ENCODE measurements around the gene RGL2. TPM values are rescaled to one million over a fixed set of nuclear protein-coding genes. Genes with fewer than 3 reads are reported as not detected.

Gene RGL2
- total and polyA plus RNA-seq, 2 of the 4 experiments (the other 2 are of a cell fraction) = 4.1 to 26.9 TPM

Small RNAs within 50 kb of the gene (microRNA-seq; reads per million reads assigned to microRNA genes)
- gene MIR6834 (ENCODE audit: unreplicated experiment) = not detected
- gene MIR6873 (ENCODE audit: unreplicated experiment) = not detected

Other genes with a start within 250 kb of the RGL2 start
- not detected in 2 replicates for gene HLA-DPA1, start 225.3 kb downstream of the RGL2 start, total RNA-seq (2012; rRNA removed)
- gene HLA-DPA1, start 225.3 kb downstream of the RGL2 start, polyA plus RNA-seq (2012; rRNA removed) = not detected in 2 replicates
- gene HLA-DPB1, start 223.0 kb downstream of the RGL2 start, total RNA-seq (2012; rRNA removed) = 5.8 and 7.7 TPM in 2 replicates
- 9.7 and 10.7 TPM in 2 replicates for gene HLA-DPB1, start 223.0 kb downstream of the RGL2 start, polyA plus RNA-seq (2012; rRNA removed)
- under 0.01 TPM in 2 replicates for gene COL11A2, start 106.5 kb downstream of the RGL2 start, total RNA-seq (2012; rRNA removed)
- 0.38 and 0.52 TPM in 2 replicates for gene COL11A2, start 106.5 kb downstream of the RGL2 start, polyA plus RNA-seq (2012; rRNA removed)
- 16.7 and 18.6 TPM in 2 replicates for gene RXRB, start 98.3 kb downstream of the RGL2 start, total RNA-seq (2012; rRNA removed)
- gene RXRB, start 98.3 kb downstream of the RGL2 start, polyA plus RNA-seq (2012; rRNA removed) = 46.9 and 53.7 TPM in 2 replicates
- gene SLC39A7, start 98.1 kb downstream of the RGL2 start, total RNA-seq (2012; rRNA removed) = 134 and 135 TPM in 2 replicates
- 196 and 208 TPM in 2 replicates for gene SLC39A7, start 98.1 kb downstream of the RGL2 start, polyA plus RNA-seq (2012; rRNA removed)
- gene HSD17B8, start 94.3 kb downstream of the RGL2 start, total RNA-seq (2012; rRNA removed) = 1.6 and 1.9 TPM in 2 replicates
- gene HSD17B8, start 94.3 kb downstream of the RGL2 start, polyA plus RNA-seq (2012; rRNA removed) = 3.4 and 4.3 TPM in 2 replicates
- gene RING1, start 90.4 kb downstream of the RGL2 start, total RNA-seq (2012; rRNA removed) = 14.9 and 16.4 TPM in 2 replicates
- 38.2 and 40.8 TPM in 2 replicates for gene RING1, start 90.4 kb downstream of the RGL2 start, polyA plus RNA-seq (2012; rRNA removed)
- gene VPS52, start 27.1 kb downstream of the RGL2 start, total RNA-seq (2012; rRNA removed) = 26.4 and 29.8 TPM in 2 replicates
- gene VPS52, start 27.1 kb downstream of the RGL2 start, polyA plus RNA-seq (2012; rRNA removed) = 54.6 and 57.8 TPM in 2 replicates
- gene RPS18, start 26.9 kb downstream of the RGL2 start, total RNA-seq (2012; rRNA removed) = 6,097 and 6,577 TPM in 2 replicates
- gene RPS18, start 26.9 kb downstream of the RGL2 start, polyA plus RNA-seq (2012; rRNA removed) = 8,417 and 8,876 TPM in 2 replicates
- 0.72 and 0.83 TPM in 2 replicates for gene B3GALT4, start 21.8 kb downstream of the RGL2 start, total RNA-seq (2012; rRNA removed)
- gene B3GALT4, start 21.8 kb downstream of the RGL2 start, polyA plus RNA-seq (2012; rRNA removed) = 0.49 and 0.70 TPM in 2 replicates
- 68.9 and 73.8 TPM in 2 replicates for gene WDR46, start 9.7 kb downstream of the RGL2 start, total RNA-seq (2012; rRNA removed)
- 81.6 and 88.0 TPM in 2 replicates for gene WDR46, start 9.7 kb downstream of the RGL2 start, polyA plus RNA-seq (2012; rRNA removed)
- 24.4 and 41.7 TPM in 2 replicates for gene PFDN6, start 9.3 kb downstream of the RGL2 start, total RNA-seq (2012; rRNA removed)
- gene PFDN6, start 9.3 kb downstream of the RGL2 start, polyA plus RNA-seq (2012; rRNA removed) = 76.5 and 92.1 TPM in 2 replicates
- gene TAPBP, start 15.1 kb upstream of the RGL2 start, total RNA-seq (2012; rRNA removed) = 12.5 and 13.1 TPM in 2 replicates
- 62.5 and 63.3 TPM in 2 replicates for gene TAPBP, start 15.1 kb upstream of the RGL2 start, polyA plus RNA-seq (2012; rRNA removed)
- gene ZBTB22, start 18.8 kb upstream of the RGL2 start, total RNA-seq (2012; rRNA removed) = 5.8 and 6.8 TPM in 2 replicates
- 12.7 and 13.0 TPM in 2 replicates for gene ZBTB22, start 18.8 kb upstream of the RGL2 start, polyA plus RNA-seq (2012; rRNA removed)
- 77.8 and 92.2 TPM in 2 replicates for gene DAXX, start 24.0 kb upstream of the RGL2 start, total RNA-seq (2012; rRNA removed)
- 75.9 and 87.2 TPM in 2 replicates for gene DAXX, start 24.0 kb upstream of the RGL2 start, polyA plus RNA-seq (2012; rRNA removed)
- gene KIFC1, start 92.9 kb upstream of the RGL2 start, total RNA-seq (2012; rRNA removed) = 33.9 and 35.3 TPM in 2 replicates
- gene KIFC1, start 92.9 kb upstream of the RGL2 start, polyA plus RNA-seq (2012; rRNA removed) = 40.6 and 41.9 TPM in 2 replicates
- gene PHF1, start 112.1 kb upstream of the RGL2 start, total RNA-seq (2012; rRNA removed) = 9.0 and 12.2 TPM in 2 replicates
- 47.2 and 50.8 TPM in 2 replicates for gene PHF1, start 112.1 kb upstream of the RGL2 start, polyA plus RNA-seq (2012; rRNA removed)
- 122 and 136 TPM in 2 replicates for gene CUTA, start 119.2 kb upstream of the RGL2 start, total RNA-seq (2012; rRNA removed)
- 427 and 483 TPM in 2 replicates for gene CUTA, start 119.2 kb upstream of the RGL2 start, polyA plus RNA-seq (2012; rRNA removed)
- 1.4 TPM in 2 replicates for gene SYNGAP1, start 121.1 kb upstream of the RGL2 start, total RNA-seq (2012; rRNA removed)
- gene SYNGAP1, start 121.1 kb upstream of the RGL2 start, polyA plus RNA-seq (2012; rRNA removed) = 15.3 and 17.0 TPM in 2 replicates
- 5.4 and 5.6 TPM in 2 replicates for gene ZBTB9, start 155.6 kb upstream of the RGL2 start, total RNA-seq (2012; rRNA removed)
- 4.7 and 5.9 TPM in 2 replicates for gene ZBTB9, start 155.6 kb upstream of the RGL2 start, polyA plus RNA-seq (2012; rRNA removed)

Data from IMR-90 (cell line).